ENCODE measurements around the gene AVPI1. TPM values are rescaled to one million over a fixed set of nuclear protein-coding genes. Genes with fewer than 3 reads are reported as not detected.

AVPI1 gene, protein sequence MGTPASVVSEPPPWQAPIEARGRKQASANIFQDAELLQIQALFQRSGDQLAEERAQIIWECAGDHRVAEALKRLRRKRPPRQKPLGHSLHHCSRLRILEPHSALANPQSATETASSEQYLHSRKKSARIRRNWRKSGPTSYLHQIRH
- 2.4 and 3.0 TPM in 2 replicates for total RNA-seq

DNA sequence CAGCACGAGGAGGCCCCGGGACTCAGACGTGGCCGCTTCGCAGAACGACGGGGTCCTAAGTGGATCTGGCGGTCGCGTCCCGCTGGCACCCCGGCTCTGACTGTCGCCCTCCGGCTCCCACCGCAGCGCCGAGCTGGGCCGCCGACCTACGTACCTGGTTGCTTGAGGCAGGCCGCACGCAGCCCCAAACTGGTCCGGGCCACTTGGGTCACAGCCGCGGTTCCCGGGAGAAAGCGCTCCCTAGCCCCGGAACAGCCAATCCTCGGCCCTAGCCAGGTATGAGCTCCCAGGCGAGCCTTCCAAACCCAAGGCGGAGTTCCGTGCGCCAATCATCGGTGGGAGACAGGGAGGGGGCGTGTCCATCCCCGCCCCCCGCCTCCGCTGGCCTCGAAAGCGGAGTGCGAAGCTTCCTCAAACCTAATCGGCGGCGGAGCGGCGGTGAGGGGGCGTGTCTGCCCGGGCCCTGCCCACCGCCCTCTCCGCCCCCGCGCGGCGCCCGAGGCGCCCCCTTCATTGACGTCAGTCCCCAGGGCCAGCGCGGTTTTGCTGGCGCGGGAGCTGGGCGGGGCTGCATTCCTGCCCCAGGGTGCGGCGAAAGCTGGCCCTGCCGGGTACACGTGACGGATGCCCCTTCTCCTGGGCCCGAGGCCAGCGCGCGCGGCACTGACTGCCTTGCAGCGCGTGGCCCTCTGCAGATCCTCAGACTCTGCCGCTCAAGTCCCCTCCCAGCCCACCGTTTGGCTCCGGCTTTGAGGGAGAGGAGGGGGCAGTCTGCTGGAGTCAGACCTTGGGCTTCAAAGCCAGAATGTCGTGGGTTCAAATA lies at the start of gene AVPI1:
TSS of gene AVPI1 (minus strand) at position 280 of the 823 bp plus-strand sequence. CDS start 7,336 bp downstream, outside the sequence.
- peak; percentile 42 for DNase-seq (ENCODE audit: extremely low read depth, low read depth, low spot score)

DNA sequence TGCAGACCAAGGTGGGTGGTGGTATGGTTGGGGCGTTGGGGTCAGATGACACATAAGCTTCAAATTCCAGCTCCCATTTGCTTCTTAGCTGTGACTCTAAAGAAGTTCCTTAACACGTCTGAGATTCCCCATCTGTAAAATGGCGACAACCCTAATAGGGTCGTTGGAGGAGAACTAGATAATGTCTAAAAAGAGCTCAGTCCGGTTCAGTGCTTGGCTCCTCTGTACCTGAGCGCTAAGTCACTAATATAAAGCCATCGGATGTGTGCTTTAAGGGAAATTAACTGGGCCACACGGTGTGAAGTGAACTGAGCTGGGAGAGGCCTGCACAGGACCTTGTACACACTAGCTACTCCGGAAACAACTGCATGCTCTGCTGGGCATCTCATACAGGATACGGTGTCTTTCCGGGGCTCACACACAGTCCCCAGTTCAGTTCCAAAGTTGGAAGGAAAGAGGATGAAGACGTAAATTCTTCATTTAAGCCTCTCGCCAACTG lies 49.4 kb upstream of the AVPI1 start:
- no peak for DNase-seq (ENCODE audit: extremely low read depth, low read depth, low spot score)

DNA sequence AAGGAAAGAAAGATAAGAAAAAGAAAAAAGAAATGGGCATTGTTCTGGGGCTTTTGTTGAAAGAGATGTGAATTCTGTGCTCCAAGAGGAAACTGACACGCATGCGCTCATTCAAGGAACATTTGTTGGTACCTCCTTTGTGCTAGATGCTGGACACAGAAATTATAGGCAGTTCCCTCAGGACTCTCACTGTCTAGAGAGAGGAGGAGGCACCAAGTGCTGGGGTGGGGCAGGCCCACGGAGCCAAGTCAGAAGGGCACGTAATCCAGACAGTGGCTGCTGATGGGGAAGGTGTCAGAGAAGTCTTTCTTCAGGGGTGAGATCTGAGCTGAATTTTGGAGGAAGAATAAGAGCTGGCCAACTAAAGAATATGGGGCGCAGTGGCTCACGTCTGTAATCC lies 47.0 kb upstream of the AVPI1 start:
- no peak for DNase-seq (ENCODE audit: extremely low read depth, low read depth, low spot score)

DNA sequence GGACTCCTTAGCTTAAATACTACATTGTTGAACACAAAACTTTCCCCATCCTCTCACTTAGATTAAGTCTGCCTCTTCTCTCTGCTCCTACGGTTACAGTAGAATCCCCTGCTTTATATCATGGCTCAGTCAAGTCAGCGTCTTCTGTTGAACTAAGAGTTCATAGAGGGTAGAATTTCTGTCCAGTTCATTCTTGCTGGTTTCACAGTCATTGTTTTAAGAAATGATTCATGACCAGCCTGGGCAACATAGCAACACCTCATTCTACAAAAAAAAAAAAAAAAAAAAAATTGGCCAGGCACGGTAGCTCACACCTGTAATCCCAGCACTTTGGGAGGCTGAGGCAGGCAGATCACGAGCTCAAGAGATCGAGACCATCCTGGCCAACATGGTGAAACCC lies 46.2 kb upstream of the AVPI1 start:
- DNase-seq (ENCODE audit: extremely low read depth, low read depth, low spot score), result no peak

DNA sequence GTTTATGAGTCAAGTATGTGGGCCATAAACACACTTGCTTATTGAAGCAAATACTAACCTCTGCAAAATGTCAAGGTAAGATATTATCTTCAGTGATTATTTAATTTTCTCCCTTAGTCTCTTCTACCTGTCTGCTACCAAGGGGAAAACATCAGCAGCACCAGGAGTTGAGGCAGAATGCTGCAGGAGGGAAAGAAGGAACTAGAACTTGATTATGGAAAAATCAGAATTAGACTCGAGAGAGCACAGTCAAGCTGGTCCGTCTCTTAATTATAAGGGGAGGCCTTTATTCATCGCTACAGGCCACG lies 45.0 kb upstream of the AVPI1 start:
- no peak for DNase-seq (ENCODE audit: extremely low read depth, low read depth, low spot score)

DNA sequence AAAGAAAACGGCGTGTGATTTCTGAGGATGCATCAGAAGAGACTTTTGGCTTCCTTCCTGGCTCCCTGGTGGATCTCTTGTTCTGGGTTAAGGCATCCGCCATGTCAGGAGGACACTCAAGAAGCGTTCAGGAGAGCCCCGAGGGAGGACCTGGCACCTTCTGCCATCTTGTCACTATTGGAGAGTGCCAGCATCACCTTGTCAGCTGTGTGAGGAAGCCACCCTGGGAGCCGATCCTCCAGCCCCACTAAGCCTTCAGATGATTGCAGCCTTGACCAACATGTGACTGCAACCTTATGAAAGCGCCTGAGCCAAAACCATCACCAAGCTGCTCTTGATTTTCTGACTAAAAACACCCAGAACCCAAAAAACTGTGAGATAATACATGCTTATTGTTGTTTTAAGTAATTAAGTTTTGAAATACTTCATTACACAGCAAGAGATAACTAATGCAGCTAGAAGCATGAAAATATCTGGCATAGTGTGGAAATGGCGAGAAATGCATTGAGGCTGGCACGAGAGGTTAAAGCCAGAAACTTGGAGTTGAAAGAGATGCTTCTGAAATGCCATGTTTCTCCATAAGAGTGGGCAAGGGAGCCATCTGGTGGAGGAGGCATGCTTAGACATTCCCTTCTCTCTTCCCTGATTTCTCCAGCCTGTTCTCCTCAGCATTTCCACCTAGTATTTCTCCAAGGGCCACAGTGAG lies 44.5 kb upstream of the AVPI1 start:
- no peak for DNase-seq (ENCODE audit: extremely low read depth, low read depth, low spot score)

DNA sequence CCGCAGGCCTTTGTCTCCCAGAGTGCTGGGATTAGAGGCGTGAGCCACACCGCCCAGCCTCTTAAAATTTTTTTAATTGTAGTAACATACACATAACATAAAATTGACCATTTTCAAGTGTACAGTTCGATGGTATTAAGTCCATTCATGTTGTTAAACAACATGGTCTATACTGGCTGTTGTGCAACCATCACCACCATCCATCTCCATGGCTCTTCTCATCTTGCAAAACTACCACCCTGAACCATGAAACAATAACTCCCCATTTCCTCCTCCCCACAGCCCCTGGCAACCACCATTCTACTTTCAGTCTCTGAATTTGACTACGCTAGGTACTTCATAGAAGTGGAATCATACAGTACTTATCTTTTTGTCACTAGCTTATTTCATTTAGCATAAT lies 42.0 kb upstream of the AVPI1 start:
- no peak for DNase-seq (ENCODE audit: extremely low read depth, low read depth, low spot score)

DNA sequence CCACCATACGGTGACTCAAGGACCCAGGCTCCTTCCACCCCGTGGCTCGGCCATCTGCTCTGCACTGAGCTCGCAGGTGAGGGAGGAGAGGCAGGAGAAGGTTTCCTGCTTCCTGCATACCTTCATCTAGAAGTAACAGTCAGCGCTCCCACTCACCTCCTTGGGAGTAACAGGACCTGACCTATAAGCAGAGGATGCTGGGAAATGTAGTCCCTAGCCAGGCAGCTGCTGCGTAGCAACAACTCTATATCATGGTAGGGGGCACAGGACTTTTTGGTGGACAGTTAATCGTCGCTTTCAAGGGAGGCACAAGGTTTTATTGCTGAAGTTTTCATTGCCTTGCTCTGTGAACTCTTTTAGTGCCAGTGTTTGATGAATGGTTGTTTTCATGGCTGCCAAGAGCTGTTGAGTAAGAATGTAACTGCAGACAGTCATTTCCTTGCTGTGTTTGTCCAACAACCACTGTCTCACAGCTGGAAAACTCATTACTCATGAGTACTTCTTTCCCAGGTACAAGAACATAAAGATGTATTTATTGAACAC lies 39.7 kb upstream of the AVPI1 start:
- DNase-seq (ENCODE audit: extremely low read depth, low read depth, low spot score), result no peak

DNA sequence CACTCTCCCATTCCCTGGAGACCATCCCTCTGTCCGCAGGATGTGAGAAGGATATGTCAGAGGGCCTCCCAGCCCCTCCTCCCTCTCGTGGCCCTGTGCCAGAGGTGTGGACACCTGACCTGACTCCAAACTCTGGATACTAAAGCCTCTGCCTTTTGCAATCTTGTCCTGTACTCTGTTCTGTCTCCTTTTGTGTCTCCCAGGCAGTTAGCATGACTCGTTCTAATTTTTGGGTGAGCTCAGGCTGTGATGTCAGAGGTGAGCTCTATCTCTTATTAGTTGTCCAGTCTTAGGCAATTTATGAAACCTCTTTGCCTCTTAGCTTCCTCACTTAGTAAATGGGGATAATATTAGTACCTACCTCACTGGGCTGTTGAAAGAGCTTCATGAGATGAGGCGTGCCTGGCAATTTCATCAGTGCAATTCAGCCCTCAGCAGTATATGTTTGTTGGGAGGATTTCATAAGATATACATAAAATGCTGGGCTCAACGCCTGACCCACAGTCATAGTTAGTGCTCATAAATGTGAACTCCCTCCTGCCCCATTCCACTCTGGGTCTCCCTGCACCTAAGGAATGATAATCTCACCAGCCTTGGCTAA lies 37.4 kb upstream of the AVPI1 start:
- no peak for DNase-seq (ENCODE audit: extremely low read depth, low read depth, low spot score)

DNA sequence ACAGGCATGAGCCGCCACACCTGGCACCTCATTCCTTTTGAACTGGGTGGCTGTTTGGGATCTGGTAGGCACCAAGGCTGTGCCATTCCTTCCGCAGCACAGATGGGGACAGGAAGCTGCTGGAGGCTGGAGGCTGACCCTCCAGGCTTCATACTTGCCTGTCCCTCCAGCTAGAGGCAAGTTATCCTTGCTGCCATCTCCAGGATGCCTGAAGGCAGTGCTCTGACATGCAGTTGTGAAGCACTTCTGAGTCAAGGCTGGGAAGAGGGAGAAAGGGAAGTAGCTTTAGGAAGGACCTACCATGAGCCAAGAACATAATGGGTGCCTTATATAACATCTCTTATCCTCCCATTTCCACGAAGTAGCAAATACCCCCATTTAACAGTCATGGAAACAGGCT lies 36.0 kb upstream of the AVPI1 start:
- DNase-seq (ENCODE audit: extremely low read depth, low read depth, low spot score), result no peak

DNA sequence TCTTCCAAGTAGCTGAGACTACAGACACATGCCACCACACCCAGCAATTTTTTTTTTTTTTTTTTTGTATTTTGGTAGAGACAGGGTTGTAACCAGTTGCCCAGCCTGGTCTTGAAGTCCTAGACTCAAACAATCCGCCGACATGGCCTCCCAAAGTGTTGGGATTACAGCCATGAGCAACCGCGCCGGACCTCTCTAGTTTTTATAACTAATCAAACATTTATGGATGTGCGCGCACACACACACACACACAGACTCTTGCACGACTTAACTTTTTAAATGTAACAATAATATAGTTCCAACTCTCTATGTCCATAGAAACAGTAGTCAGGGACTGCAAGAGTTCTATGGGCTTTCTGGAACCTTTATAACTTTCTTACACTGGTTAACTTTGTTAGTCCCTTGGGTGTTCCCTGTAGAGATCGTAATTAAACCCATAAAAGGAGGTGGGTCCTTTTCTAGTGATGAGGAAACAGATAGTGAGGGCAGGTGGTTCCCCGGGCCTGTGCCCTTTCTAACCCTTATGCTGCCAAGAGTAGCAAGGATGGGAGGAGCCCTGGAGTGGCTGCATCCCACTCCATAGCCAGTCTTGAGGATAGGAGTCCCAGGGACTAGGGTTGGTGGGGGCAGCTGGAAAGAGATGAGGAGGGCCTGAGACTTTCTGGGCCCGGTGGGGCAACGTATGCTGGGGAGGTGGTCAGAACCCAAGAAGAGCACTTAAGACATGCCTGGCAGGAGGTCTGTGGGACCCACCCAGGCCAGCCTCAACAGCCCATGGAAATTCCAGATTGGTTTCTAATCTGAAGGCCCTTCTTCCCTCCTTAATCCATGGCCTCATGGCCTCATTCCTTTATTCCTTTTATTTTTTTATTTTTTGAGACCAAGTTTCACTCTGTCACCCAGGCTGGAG lies 35.1 kb upstream of the AVPI1 start:
- DNase-seq (ENCODE audit: extremely low read depth, low read depth, low spot score), result no peak

DNA sequence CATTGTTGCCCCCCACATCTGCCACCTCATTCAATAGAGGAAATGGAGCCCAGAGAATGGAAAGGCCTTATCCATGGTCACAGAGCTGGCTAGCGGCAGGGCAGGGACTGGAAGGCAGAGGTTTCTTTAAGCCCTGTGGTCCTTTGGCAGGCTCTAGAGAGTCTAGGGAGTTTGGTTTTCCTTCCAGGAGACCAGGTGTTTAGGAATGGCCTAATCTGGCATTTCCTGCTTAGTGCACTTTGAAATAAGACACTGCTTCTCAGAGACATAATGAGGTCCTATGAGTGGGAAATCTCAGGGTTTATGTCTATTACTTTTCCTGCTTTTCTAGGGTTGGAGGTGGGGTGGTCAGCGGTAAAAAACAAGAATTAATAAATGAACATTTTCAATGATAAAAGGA lies 32.6 kb upstream of the AVPI1 start:
- no peak for DNase-seq (ENCODE audit: extremely low read depth, low read depth, low spot score)

DNA sequence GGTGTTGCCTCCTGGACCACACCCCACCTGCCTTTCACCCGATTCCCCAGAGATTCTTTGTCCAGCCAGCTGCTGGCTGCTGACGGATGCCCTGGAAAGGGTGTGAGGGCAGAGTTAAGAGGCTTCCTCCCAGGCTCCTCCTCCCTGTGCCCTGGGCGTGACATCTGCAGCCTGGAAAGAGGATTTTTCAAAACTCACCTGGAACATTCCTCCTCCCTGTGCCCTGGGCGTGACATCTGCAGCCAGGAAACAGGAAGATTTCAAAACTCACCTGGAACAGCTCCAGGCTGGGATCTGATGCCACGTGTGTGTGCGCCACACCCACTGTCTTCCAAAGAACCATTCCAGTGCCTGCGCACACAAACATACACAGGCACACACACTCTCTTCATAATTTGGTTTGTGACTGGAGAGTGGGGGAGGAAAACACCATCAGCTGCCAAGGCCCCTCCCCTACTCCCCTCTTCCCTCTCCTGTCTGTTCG lies 31.7 kb upstream of the AVPI1 start:
- DNase-seq (ENCODE audit: extremely low read depth, low read depth, low spot score), result no peak

DNA sequence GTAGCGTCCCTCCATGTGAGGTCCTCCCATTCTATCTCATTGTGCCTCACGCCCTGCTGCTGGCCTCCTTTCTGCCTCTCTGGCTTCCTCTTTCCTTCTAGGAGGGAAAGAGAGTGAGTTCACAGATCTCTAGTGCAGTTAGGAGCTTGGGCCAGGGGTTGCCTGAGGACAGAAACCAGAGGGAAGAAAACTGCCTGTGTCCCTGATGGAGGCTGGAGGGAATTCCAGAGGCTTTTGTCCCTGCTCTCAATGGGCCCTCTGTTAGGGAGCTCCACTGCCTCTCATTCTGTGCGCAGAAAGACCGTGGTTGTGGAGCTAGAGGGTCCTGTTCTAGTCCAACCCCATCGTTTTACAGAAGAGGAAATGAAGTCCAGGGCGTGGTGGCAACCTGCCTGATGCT lies 31.1 kb upstream of the AVPI1 start:
- DNase-seq (ENCODE audit: extremely low read depth, low read depth, low spot score), result no peak

DNA sequence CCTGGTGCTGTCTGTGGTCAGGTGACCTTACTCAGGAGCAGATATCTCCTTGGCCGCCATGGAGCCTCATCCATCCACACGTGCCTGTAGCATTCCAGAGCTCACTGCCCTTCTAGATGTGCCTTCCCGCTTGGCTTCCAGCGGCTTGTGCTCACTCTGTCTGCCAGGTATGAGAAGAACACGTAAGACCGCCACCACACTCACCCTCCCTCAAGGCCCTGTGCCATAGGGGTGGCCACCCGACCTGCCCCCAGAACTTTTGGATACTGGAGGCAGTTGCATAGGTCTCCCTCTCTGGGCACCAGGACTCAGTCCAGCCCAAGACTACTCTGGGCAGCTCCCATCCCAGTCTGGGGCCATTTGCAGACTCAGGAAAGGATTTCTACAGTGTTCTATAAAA lies 30.6 kb upstream of the AVPI1 start:
- DNase-seq (ENCODE audit: extremely low read depth, low read depth, low spot score), result no peak

DNA sequence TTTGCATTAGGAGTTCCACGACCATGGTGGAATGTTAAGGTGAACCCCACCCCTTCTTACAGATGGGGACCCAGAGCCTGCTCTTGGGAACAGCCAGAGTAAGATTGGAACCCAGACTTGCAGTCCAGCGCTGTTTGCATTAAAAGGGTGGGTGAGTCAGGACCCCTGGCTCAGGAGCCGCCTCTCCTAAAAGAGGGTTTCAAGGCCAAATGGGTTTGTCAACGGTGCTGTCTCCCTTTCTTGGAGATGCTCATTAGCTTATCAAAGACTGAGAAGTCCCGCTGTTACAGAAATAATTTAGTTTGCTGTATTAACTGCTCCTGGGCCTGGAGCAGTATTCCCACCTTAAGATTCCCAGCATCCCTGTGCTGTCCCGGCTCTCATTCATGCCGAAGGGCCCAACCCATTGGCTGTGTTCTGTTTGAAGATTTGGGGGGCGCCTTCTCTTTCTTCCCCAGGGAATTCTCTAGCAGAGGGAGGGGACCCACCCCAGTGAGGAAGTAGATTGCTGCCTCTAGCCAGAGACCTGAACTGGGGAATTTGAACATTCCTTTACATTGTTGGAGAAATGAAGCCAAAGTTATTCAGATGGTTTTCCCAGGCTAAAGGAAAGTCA lies 28.3 kb upstream of the AVPI1 start:
- DNase-seq (ENCODE audit: extremely low read depth, low read depth, low spot score), result no peak

DNA sequence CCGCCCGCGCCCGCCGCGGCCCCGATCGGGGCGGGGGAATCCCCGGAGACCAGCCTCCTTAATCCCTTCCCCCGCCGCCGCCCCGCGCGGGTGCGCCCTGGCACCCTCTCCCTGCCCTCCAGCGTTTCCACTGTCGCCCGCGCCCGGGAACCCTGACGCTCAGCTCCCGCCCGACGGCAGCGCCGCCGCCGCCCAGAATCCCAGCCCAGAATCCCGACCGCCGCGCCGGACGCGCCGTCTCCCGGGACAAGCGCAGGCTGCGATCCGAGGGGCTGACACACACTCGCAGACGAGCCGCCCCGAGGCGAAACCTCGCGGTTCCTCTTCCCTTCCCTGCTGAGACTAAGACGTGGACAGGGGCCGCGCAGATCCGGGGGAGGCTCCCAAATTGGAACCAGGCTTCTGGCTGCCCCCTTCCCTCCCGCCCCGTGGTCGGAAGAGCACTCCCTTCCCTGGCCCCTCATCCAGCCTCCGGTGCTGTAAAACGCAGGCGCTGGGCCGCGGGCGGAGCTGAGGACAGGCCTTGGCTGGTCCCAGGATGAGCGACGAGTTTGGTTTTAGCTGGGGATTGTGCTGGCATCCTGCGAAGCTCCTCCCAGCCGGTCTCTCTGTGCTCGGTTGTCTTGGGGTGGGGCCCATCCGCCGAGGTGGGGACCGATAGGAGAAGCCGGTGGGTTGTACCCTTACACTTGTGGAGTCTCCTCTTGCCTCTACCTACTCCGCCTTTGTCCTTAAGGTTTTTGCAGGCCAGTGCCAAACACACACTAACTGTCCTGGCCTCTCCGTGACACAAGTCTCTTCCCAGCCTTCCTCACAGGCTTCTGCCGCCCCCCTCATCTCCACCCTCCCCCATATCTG lies 27.6 kb upstream of the AVPI1 start:
- DNase-seq (ENCODE audit: extremely low read depth, low read depth, low spot score), result no peak

DNA sequence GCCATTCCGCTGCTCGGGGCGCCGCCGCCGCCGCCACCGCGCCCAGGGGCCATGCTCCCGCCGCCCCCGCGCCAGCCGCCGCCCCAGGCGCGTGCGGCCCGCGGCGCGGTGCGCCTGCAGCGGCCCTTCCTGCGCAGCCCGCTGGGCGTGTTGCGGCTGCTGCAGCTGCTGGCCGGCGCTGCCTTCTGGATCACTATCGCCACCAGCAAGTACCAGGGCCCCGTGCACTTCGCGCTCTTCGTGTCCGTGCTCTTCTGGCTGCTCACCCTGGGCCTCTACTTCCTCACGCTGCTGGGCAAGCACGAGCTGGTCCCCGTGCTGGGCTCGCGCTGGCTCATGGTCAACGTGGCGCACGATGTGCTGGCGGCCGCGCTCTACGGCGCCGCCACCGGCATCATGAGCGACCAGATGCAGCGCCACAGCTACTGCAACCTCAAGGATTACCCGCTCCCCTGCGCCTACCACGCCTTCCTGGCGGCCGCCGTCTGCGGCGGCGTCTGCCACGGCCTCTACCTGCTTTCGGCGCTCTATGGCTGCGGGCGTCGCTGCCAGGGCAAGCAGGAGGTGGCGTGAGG lies 26.9 kb upstream of the AVPI1 start:
- DNase-seq (ENCODE audit: extremely low read depth, low read depth, low spot score), result no peak
